Activated T-helper 1 cell treated with Interleukin-2 at 50 U/mL for 16 hours (primary cell): ENCODE data around the gene AGBL1.

Experiments used
- DNase-seq: peaks from one replicate; pipeline ENCODE4 v3.0.0-alpha.2; 2020; ENCODE audit warnings: low read depth

Gene AGBL1

DNA sequence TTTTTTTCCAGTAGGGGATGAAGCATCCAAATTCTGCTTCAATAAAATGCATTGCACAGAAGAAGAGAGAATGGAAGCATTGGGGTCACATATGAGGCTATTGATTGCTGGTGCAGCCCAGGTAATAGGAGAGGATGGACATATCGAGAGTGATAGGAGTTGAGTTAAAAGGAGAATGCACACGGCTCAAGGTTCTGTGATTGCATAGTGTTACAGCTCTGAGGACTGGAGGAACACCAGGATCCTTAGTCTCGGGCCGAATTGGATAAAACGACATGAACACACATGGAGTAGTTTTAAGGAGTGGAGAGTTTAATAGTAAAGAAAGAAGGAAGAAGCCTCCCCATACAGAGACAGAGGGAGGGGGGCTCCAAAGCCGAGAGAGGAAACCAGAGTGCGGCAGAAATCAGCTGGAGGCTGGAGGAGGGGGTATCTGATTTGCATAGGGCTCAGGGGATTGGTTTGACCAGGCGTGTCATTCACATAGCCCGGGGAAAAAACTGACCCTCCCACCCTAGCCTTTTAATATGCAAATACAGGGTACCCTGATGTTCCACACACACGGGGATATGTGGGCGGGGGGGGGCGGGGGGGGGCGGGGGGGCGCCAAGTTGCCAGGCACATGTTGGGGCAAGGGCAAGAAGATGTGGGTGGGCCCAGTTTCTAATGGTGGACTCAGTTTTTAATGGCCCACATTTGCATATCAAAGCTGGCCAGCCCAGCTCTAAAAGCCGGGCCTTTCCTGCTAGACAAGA lies 156.9 kb downstream of the AGBL1 start:
- DNase-seq: no peak

DNA sequence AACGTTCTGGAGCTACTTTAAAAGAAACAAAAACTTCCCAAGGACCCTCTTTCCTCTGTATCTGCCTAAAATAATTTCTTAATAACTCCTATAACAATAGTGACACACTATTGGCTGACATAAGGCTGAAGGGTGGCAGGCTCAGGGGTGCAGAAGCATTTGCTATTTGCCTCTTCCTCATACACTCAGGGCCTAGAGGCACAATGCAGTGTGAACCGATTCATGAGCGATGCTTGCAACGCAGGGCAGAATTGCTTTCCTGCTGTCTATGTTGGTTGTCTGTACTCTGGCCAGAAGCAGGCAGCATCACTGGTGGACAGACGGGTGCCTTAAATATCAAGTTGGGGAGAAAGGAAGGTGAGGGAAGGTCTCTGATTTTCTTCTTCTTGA lies 157.4 kb downstream of the AGBL1 start:
- no peak for DNase-seq

DNA sequence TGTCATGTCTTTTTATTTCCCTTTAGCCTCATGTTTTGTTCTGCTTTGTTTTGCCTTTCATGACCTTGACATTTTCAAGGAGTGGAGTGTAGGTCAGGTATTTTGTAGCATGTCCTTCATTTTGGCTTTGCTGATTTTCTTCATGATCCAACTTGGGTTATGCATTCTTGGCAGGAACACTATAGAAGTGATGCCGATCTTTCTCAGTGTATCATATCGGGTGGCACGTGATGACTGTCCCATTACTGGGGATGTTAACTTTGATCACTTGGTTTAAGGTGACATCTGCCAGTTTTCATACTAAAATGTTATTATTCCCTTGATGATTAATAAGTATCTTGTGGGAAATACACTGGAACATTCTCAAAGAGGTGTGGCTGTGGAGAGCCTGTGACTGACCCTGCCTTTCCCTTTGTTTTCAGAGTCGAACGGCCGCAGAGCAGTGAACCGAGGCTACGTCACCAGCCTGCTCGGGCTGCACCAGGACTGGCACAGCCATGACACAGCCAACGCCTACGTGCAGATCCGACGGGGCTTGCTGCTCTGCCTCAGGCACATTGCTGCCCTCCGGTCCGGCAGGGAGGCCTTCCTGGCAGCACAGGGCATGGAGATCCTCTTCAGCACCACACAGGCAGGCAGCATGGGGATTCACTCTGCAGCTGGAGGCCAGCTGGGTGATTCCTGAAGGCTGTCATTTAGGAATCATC lies 167.7 kb downstream of the AGBL1 start:
- DNase-seq: no peak

DNA sequence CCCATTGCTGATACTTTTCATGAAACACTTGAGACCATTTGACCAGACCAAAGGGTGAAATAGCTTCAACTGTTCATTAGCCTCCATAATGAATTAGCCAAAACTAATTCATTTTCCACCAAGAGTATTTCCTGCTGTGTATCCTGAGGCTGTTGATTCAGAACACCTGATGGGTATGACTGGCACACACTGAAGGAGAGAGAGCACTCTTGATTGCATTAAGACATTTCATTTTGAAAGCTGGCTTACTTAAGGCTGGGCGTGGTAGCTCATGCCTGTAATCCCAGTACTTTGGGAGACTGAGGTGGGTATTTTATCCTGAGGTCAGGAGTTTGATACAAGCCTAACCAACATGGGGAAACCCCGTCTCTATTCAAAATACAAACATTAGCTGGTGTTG lies 175.6 kb downstream of the AGBL1 start:
- DNase-seq: no peak

DNA sequence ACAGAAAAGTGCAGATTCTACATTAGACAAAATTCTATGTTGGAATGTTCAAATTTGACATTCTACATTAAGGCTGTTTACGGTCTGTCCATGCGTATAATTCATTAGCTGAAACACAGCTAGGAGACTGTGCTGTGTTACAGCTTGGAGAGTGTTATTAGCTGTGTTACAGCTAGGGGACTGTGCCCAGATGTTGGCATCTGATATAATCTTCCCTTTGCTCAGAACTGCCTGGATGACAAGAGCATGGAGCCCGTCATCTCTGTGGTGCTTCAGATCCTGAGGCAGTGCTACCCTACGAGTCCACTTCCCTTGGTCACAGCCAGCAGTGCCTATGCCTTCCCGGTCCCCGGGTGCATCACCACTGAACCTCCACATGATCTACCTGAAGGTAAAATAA lies 177.0 kb downstream of the AGBL1 start:
- DNase-seq: no peak

DNA sequence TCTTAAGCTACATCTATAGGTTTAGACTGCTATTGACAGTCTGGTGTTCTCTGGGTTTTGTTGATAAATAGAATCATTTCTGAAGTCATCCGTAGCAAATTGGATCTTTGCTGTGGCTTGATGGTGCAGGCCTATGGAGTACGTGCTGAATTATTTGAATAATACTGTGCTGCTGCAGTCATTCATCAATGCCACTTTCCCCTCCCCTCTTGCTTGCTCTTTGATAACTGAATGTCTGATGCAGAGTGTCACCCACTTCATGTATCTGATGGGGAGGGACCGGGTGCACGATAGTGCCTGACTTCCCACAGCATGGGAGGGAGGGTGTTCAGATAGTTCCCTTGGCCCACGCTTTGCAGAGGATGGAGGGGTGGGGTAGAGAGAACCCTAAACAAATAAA lies 179.9 kb downstream of the AGBL1 start:
- DNase-seq: no peak

DNA sequence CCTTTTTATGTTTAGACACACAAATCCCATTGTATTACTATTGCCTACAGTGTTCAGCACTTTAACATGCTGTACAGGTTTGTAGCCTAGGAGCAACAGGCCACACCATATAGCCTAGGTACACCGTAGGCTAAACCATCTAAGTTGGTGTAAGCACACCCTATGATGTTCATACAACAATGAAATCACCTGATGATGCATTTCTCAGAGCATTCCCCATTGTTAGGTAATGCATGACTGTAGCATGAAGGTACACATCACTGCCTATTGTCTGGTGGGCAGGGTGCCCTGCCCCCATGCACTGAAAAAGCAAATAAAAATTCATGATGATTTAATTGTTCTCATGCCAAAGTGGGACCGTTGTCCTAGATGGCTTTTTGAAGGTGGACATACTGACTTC lies 183.6 kb downstream of the AGBL1 start:
- DNase-seq: no peak

DNA sequence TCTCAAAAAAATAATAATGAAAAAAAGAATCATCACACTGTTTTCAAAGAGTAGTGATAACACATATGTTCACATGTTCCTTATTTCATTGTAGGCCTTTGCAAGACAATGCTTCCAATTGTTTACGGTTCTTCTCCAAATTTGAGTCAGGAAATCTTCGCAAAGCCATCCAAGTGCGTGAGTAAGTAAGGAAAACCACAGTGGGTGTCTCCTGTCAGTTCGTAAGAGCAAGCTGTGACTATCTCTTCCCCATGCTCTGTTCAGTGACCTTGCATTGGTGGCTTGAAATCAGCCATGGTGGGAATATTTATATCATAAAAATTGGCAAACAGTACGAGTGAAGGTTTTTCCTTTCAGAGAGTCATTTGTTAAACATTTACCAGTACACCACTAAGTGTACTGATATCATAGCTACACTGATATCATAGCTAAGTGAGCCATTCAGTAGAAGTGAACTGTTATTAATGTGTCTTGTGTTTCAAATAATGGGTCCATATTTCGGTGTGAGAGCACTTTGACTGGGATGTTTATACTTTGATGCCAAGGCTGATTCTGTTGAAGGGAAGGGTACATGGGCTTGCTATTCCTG lies 187.3 kb downstream of the AGBL1 start:
- no peak for DNase-seq

DNA sequence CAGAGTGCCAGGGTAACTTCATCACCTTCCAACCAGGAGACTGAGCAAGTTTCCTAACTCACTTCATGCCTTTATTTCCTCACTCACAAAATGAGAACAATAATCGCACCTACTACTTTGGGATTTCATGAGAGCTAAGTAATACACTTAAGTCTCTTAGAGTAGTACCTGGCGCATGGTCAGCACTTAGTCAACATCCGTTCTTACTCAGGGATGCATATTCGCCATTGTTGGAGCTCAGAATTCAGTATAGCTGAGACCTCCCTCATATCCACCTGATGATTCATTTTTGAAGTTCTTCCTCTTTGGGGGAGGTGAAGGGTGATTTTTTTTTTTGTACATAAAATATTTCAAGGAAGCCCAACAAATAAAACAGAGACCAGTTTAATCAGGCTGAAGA lies 188.2 kb downstream of the AGBL1 start:
- DNase-seq: no peak

DNA sequence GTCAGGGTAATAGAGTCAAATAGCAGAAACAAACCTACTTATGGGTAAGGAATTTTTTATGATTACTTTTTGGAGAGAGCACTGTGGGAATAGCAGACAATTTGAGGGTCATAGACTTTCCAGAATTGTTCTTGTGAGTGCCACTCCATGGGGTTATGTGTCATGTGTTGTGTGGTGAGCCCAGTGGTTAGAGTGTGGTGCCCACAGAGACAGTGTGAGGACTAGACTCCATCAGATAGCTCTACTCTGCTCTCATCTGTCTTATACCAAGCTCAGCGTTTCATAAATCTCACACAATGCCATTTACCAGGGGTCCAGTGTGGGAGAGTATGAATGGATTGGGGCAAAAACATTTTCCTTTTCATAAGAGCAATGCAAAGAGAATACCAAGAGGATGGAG lies 188.9 kb downstream of the AGBL1 start:
- no peak for DNase-seq

DNA sequence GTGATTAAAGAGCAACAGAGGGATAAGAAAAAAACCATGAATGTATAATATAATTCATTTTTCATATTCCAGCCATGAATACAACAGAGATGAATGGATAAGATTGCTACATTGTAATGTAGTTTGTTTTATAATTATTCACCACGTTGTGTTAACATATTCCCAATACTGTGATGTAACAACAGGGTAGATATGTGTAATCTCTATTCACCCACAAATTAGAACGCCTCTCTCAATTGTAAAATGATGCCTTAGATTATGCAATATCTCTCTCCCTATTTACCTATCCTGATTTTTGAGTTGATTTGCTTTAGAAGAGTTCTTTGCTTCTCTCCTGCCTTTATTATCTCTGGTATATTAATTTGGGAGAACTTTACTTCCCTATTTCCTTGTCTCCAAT lies 193.6 kb downstream of the AGBL1 start:
- DNase-seq: no peak

DNA sequence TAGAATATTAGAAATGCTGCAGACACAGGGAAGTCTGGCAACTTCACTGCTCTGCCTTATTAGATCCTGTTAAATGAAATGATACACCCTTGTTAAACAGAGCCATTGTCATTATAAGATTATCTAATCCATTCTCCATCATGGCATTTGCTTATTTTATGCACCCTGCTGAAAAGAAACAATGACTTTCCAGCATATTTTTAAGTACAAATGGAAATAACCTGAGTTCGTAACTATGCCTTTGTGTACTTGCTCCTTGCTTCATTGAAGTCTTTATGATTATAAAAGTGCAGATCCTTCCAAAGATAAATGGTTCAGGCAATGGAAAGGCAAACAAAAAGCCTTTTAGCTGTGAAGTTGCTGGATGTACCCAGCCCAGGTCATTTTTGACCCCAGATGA lies 195.7 kb downstream of the AGBL1 start:
- no peak for DNase-seq

DNA sequence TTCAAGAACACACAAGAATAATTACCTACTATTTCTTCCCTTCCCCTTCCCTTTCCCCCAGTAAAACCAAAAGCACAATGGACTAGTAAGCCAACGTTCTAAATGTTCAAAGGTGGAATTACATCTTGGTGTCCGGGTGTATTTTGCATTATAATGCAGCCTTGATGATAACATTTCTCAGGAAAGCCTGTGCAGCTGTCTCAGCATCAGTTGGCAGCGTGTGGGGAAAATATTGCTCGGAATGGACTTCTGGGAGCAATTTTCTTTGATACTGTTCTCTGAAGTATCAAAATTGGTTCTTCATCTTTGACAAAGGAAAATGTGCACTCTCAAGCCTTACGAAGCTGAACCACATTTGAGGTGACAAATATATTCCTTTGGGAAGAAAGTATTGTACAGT lies 198.9 kb downstream of the AGBL1 start:
- DNase-seq: no peak

DNA sequence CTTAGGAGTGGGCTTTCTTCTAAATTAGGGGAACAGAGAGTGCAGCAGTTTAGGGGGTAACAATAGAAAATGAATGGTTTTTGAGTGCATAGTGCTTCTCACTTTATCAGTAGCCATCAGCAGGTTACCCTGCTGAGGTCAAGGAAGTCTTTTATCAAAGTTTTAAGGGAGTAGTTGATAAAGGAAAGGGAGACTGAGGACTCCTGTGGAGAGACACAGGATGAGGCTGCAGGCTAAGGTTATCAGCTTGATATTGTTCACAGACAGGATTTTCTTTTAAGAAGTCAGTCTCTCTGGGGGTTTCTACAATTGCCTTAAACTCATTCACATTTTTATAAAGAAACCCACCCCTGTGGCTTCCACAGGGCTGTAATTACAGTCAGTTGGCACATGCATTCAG lies 205.0 kb downstream of the AGBL1 start:
- no peak for DNase-seq

DNA sequence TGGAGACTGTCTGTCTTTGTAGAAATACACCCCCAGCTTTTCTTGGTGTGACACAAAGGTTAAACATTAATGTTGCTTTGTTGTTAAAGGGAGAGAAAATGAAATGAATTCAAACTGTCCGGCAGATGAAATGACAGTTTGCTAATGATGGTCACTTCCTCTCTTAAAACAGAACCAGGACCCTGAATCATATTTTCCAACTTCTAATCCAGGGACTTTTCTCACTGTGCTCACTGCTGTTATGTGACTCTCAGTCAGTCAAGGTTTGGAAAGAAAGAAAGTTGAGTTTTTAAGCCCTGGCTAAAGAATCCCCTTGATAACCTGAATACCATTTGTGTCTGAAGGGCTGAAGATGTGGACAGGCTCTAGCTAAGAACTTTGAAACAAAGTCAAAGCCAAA lies 215.8 kb downstream of the AGBL1 start:
- DNase-seq: no peak

DNA sequence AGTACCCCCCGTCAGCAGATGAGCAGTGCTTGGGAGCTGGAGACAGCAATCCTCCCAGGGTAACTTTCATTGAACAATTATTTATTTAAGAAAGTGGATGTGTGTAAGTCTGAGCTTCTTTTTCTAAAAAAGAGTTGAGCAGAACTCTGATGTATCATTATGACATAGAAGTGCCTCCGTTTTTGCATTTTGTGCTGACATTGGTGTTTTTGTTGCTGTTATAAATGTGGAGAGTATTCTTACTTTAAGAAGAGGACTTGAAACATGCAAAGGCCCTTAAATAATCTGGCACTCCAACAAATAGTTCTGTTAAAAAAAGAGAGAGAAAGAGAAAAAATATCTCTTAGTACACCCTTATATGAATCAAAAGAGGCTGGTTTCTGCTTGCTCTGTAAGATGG lies 217.1 kb downstream of the AGBL1 start:
- no peak for DNase-seq

DNA sequence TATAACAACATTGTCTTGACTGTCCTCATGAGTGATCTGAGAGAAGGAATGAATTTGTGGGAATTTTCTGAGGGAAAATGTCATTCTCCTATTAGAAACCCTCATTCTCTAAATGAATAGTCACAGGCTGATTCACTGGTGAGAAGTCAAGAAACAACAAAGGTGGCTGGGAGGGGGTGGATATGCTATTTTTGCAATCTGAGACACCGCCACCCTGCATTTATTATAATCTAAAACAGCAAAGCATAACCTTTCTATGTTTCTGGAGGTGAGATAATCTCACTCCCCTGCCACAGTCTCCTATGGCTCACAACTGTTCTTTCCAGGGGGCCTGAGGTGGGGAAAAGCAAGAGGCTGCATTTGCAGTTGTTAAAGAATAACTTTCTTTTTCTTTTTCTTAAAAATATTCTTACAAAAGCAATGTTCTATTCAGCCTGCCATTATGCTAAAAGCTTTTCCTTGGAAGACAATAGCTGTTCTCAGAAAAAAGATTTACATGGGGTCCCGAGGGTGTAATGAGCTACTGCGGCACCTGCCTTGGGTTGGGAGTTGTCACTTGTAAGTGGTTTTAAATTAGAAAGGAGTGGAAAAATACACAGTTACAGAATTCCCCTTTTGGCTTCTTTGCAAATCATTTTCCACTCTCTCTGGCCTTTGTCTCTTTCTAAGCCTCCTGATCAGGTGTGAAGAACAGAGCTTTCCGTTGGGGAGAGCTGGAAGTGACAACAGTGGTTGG lies 220.9 kb downstream of the AGBL1 start:
- DNase-seq: no peak

DNA sequence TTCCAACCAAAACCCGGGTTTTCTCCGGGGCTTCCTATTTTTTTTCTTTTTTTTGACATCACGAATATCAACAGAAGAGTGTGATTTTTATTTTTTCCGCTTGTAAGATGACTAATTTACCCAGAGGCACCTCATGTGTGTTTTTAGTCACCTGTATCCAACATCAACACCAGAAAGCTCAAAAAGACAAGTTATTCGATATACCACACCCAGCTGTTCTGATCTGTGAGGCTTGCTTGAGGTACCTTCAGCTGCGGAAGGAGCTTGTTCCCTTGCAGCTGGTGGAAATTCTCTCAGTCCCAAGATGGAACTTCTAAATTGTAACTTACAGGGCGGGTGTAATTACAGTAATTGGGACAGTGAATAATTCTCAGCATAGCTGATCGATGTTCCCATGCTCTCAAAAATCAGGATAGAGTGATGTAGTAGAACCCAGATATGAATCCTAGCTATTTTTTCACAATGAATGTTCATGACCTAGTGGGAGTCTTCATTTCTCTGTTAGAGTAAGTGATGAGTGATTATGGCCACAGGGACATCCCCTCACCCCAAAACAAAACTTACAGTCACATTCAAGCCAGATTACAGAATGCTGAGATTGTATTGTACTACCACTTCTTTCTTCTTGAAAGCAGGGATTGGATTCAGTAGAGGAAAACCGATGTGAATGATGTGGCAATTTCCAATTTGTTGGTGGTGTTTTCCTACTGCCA lies 232.1 kb downstream of the AGBL1 start:
- no peak for DNase-seq

DNA sequence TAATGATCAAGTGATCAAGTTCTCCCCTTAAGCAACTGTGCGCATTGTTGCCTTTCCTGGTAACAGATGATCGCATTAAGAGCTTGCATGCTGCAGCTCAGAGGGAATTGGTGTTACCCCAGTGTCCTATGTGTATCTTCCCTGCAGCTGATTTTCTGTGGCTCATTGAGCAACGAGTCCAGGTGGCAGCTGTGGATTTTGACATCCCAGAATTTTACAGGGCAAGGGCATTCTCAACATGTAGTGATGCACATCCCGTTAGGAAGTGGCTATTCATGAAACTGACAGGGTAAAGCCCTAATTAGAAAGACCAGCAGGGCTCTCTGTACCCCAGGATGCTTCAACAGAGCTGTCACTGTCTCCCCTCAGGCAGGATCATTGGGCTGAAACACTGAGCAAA lies 232.8 kb downstream of the AGBL1 start:
- DNase-seq: no peak

DNA sequence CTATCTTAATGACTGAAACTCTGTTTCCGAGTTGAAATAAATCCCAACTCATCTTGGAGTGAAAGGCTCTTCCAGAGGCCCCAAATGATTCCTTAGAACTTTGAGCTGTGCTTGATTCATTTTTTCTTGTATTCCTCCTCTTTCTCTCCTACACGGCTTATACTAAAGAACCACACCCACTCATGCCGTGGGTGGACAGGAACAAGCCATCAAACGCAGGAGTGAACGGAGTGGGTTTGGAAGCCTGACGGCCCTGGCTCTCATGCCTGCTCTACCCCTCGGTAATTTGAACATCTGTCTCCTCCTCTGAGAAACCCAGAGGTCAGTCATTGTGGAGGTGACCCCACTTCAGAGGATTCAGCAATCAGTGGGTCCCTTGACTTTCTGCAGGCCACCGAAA lies 236.5 kb downstream of the AGBL1 start:
- no peak for DNase-seq

DNA sequence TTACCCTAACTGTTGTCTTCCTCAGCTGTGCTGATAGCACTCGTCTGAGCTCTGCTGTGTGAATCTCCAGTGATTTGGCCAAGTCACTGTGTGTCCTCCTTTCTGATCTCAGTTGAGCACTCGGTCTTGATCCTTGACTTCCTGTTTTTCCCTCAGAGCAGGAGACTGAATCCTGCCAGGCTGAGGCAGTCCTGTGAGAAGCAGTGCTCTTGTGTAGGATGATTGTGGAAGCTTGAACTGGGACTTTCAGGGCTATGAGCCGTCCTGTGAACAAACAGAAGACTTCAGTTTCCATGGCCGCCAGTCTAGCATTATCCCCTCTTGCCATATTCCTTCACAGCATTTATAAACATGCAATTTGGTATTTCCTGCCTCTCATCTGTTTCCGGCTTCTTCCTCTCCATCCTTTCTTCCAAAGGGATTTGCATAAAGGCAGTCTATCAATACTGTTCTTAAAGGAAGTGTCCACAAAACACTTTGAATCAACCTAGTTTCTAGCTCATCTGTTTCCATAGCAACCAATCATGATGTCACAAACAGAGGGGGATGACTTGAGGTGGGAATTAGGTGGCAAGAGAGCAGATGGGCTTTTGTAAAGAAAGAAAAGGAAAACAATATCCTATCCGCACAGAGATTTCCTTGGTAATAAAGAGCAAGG lies 237.2 kb downstream of the AGBL1 start:
- no peak for DNase-seq

DNA sequence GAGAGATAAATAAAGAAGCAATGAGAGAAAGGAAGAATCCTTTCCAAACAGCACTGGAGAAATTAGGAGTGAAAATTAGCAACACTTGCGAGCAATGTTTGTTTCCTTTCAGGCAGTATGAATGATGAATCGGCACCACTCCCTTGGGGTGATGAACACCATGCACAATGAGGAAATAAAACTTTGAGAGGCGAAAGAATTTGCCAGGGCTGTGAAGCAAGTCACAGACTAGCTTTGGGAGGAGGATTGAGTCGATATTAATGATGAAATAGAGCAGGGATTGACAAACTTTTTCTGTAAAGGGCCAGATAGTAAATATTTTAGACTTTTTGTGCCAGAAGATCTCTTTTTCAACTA lies 237.7 kb downstream of the AGBL1 start:
- no peak for DNase-seq
